ENCODE measurements around the gene KIF12.

DNA sequence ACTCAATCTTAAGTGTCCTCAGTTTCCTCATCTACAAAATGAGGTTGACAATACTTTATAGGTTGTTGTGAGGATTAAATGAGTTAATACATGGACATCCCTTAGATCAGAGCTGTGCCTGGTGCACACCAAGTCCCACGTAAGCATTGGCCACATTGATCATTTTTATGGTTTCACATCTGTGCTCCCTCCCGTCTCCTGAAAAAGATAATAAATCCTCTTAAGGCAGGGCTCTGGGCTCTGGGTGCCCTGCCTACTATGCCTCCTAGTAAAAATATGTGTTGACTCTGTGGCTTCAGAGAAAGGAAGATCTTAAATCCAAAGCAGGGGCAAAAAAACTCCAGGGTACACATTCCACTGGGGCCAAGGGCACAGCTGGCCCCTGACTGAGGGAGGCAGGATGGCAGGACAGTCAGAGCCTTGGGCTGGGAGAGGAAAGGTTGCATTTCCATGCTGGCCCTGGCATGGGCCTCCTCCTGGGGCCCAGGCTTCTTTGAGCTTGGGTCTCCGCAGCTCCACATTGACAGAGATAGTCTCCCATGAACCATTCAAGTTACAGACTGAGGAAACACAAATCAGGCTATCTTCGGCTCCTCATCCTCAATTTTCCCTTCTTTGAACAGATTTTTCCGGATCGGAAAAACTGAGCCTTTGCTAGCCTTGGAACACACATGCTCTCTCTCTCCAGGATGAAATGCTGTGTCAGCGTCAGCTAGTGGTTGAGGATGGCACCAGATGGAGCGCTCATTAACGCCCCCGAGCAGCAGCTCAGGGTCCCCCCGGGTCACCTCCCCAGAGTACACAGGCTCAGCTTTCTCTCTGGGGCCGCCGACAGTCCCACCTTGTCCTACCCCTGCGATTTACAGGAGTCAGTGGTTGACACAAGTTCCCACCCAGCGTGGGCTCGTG is 22.4 kb upstream of the KIF12 start:
- TF ChIP-seq CTCF (conservative IDR thresholded peaks at IDR 0.05): no peak
- TF ChIP-seq EZH2 (IDR thresholded peaks at IDR 0.05; ENCODE audit: low read depth): no peak

Data from PC-9 (cell line).